C4-2B (cell line): Measurements from ENCODE around the gene AHDC1.

Experiments
- H3K27ac ChIP-seq: fragments of 450-650 bp; 2 replicates; pipeline ENCODE4 v1.5.1; 2017
- CTCF ChIP-seq: fragments of 450-650 bp; conservative IDR thresholded peaks from 2 replicates; pipeline ENCODE4 v1.5.1; 2017; ENCODE audit warnings: mild to moderate bottlenecking
- ZFX ChIP-seq: fragments of 450-650 bp; IDR thresholded peaks from 2 replicates; pipeline ENCODE4 v1.6.1; 2017

AHDC1 gene

GRCh38 chr1:27598295-27598687 is 5.7 kb downstream of the AHDC1 start:
- TF ChIP-seq CTCF, result no peak
- H3K27ac ChIP-seq, result no peak overlapping the region

- TF ChIP-seq ZFX (no peak), CTCF (no peak)
- no peak overlapping the region for H3K27ac ChIP-seq
These were observed 6.2 kb downstream of the AHDC1 start for GRCh38 chr1:27597516-27598294.

- TF ChIP-seq ZFX, result no peak
- no peak for TF ChIP-seq CTCF
- H3K27ac ChIP-seq, result no peak overlapping the region
These were observed 7.0 kb downstream of the AHDC1 start for GRCh38 chr1:27596986-27597385.

- TF ChIP-seq CTCF, result no peak
- TF ChIP-seq ZFX, result no peak
- no peak overlapping the region for H3K27ac ChIP-seq
These were observed 7.7 kb downstream of the AHDC1 start for GRCh38 chr1:27596261-27596660.

- TF ChIP-seq ZFX (no peak), CTCF (no peak)
- H3K27ac ChIP-seq, result no peak overlapping the region
These were observed 8.3 kb downstream of the AHDC1 start for GRCh38 chr1:27595597-27595996.

- no peak for TF ChIP-seq CTCF
- no peak for TF ChIP-seq ZFX
- no peak overlapping the region for H3K27ac ChIP-seq
These were observed 9.1 kb downstream of the AHDC1 start for GRCh38 chr1:27594564-27595510.
